IMR-90 (cell line): ENCODE results near the gene PPP6R1. TPM values are rescaled to one million over a fixed set of nuclear protein-coding genes. Genes with fewer than 3 reads are reported as not detected.

Experiments
- ATAC-seq: fragments of 200-7000 bp; cut with Tn5 transposase; 2 replicates; pipeline ENCODE4 v1.9.1; 2020; ENCODE audit warnings: low read depth, mild to moderate bottlenecking, moderate library complexity
- BruUV-seq: library from RNA; stranded (reverse); fragments of 400-500 nt; replicated peaks from 2 replicates; lab custom pipeline; 2021; lab: Mats Ljungman, UMichigan
- CTCF ChIA-PET: fragments of 300-600 bp; formaldehyde crosslinking; extraction: SDS; loops from one replicate; lab custom pipeline; 2021; ENCODE audit warnings: antibody characterized with exemption; lab: Yijun Ruan, JAX
- POLR2A ChIA-PET: fragments of 300-600 bp; sonication (Branson Sonifier 250); formaldehyde crosslinking; loops from one replicate; lab custom pipeline; 2022; ENCODE audit warnings: antibody characterized with exemption; ENCODE audit not compliant: unreplicated experiment; lab: Charles Lee
- DNase-seq: peaks from one replicate; pipeline ENCODE4 v3.0.0; 2013
- H2AFZ ChIP-seq: replicated peaks from 2 replicates; pipeline ENCODE3; 2013; ENCODE audit warnings: low read length, mild to moderate bottlenecking; ENCODE audit not compliant: poor library complexity
- H2AK5ac ChIP-seq: 2 replicates; pipeline ENCODE4 v1.6.1; 2013; ENCODE audit warnings: low read depth, low read length, inconsistent platforms
- H2AK9ac ChIP-seq: replicated peaks from 2 replicates; pipeline ENCODE3; 2013; ENCODE audit warnings: mild to moderate bottlenecking, low read depth, low read length, moderate library complexity; ENCODE audit not compliant: poor library complexity
- H2BK120ac ChIP-seq: 2 replicates; pipeline ENCODE4 v1.6.1; 2013; ENCODE audit warnings: low read depth, low read length, inconsistent platforms
- H2BK15ac ChIP-seq: 3 replicates; pipeline ENCODE4 v1.6.1; 2013; ENCODE audit warnings: low read depth, low read length, inconsistent platforms
- H2BK20ac ChIP-seq: 2 replicates; pipeline ENCODE4 v1.6.1; 2013; ENCODE audit warnings: low read depth, mild to moderate bottlenecking, inconsistent platforms, low read length, moderate library complexity
- H2BK5ac ChIP-seq: 2 replicates; pipeline ENCODE4 v1.6.1; 2013; ENCODE audit warnings: mild to moderate bottlenecking, low read depth, low read length, inconsistent platforms; ENCODE audit not compliant: poor library complexity, severe bottlenecking
- H3K14ac ChIP-seq: replicated peaks from 2 replicates; pipeline ENCODE4 v1.6.1; 2013; ENCODE audit warnings: low read depth, low read length, inconsistent platforms
- H3K18ac ChIP-seq: 2 replicates; pipeline ENCODE4 v1.6.1; 2013; ENCODE audit warnings: low read depth, low read length, control low read depth
- H3K23ac ChIP-seq: 2 replicates; pipeline ENCODE4 v1.6.1; 2013; ENCODE audit warnings: low read depth, low read length, inconsistent platforms
- H3K27ac ChIP-seq: 2 replicates; pipeline ENCODE4 v1.5.1; 2013; ENCODE audit warnings: mild to moderate bottlenecking, control low read depth, low read length; ENCODE audit not compliant: insufficient read depth
- H3K27me3 ChIP-seq: 2 replicates; pipeline ENCODE4 v1.6.1; 2013; ENCODE audit warnings: low read length; ENCODE audit not compliant: control insufficient read depth, insufficient read depth
- H3K36me3 ChIP-seq: 2 replicates; pipeline ENCODE4 v1.6.1; 2013; ENCODE audit warnings: low read length, mixed read lengths; ENCODE audit not compliant: control insufficient read depth, insufficient read depth
- H3K4ac ChIP-seq: 2 replicates; pipeline ENCODE4 v1.6.1; 2013; ENCODE audit warnings: low read depth, low read length, inconsistent platforms
- H3K4me1 ChIP-seq: 2 replicates; pipeline ENCODE4 v1.6.1; 2013; ENCODE audit warnings: low read length, mixed read lengths; ENCODE audit not compliant: control insufficient read depth, insufficient read depth
- H3K4me2 ChIP-seq: 2 replicates; pipeline ENCODE4 v1.6.1; 2013; ENCODE audit warnings: low read depth, mild to moderate bottlenecking, control low read depth, low read length, moderate library complexity
- H3K4me3 ChIP-seq: 2 replicates; pipeline ENCODE4 v1.5.1; 2013; ENCODE audit warnings: low read depth, mild to moderate bottlenecking, control low read depth, low read length, moderate library complexity; ENCODE audit not compliant: insufficient read depth
- H3K56ac ChIP-seq: 2 replicates; pipeline ENCODE4 v1.6.1; 2013; ENCODE audit warnings: low read length, inconsistent platforms; ENCODE audit not compliant: insufficient read depth; ENCODE audit errors: extremely low read depth
- H3K79me1 ChIP-seq, 2 experiments: 2 replicates each; pipeline ENCODE4 v1.6.1; 2013; ENCODE audit warnings: low read length in 2 of 2, inconsistent platforms in 1 of 2, low read depth in 1 of 2
- H3K9ac ChIP-seq: 2 replicates; pipeline ENCODE4 v1.6.1; 2013; ENCODE audit warnings: low read depth, low read length, control low read depth
- H3K9me1 ChIP-seq: 2 replicates; pipeline ENCODE4 v1.6.1; 2013; ENCODE audit warnings: low read length, inconsistent platforms; ENCODE audit not compliant: insufficient read depth
- H3K9me3 ChIP-seq: 2 replicates; pipeline ENCODE4 v1.6.1; 2013; ENCODE audit warnings: low read length; ENCODE audit not compliant: control insufficient read depth, insufficient read depth
- H4K20me1 ChIP-seq: 2 replicates; pipeline ENCODE4 v1.6.1; 2013; ENCODE audit warnings: low read length, inconsistent platforms; ENCODE audit not compliant: insufficient read depth
- H4K5ac ChIP-seq: 2 replicates; pipeline ENCODE4 v1.6.1; 2013; ENCODE audit warnings: mild to moderate bottlenecking, low read depth, low read length, control low read depth
- H4K8ac ChIP-seq, 2 experiments: 2 replicates each; pipeline ENCODE4 v1.6.1; 2013; ENCODE audit warnings: low read depth in 2 of 2, low read length in 2 of 2, control low read depth in 1 of 2, inconsistent platforms in 1 of 2
- H4K91ac ChIP-seq: 2 replicates; pipeline ENCODE4 v1.6.1; 2013; ENCODE audit warnings: low read depth, low read length, inconsistent platforms; ENCODE audit not compliant: insufficient read depth
- BHLHE40 ChIP-seq: fragments of 150-350 bp; IDR thresholded peaks from 2 replicates; pipeline ENCODE4 v1.6.1; 2016; ENCODE audit warnings: mild to moderate bottlenecking, low read depth, low read length
- CEBPB ChIP-seq: IDR thresholded peaks from 2 replicates; pipeline ENCODE4 v1.6.1; 2012; ENCODE audit warnings: low read depth, low read length, improper control_type of control experiment
- CHD1 ChIP-seq: IDR thresholded peaks from 2 replicates; pipeline ENCODE4 v1.6.1; 2012; ENCODE audit warnings: low read depth, low read length, improper control_type of control experiment
- FOS ChIP-seq: fragments of 150-350 bp; IDR thresholded peaks from 2 replicates; pipeline ENCODE4 v1.6.1; 2016; ENCODE audit warnings: low read depth, low read length
- MAFK ChIP-seq: IDR thresholded peaks from 2 replicates; pipeline ENCODE4 v1.6.1; 2012; ENCODE audit warnings: low read depth, low read length, improper control_type of control experiment
- MXI1 ChIP-seq: IDR thresholded peaks from 2 replicates; pipeline ENCODE4 v1.6.1; 2012; ENCODE audit warnings: low read depth, mild to moderate bottlenecking, low read length, moderate library complexity, borderline replicate concordance
- NFE2L2 ChIP-seq: fragments of 150-350 bp; IDR thresholded peaks from 2 replicates; pipeline ENCODE4 v1.6.1; 2016; ENCODE audit warnings: low read depth, mild to moderate bottlenecking, low read length
- POLR2A ChIP-seq: IDR thresholded peaks from 2 replicates; pipeline ENCODE4 v1.6.1; 2012; ENCODE audit warnings: mild to moderate bottlenecking, low read depth, low read length
- RAD21 ChIP-seq: IDR thresholded peaks from 2 replicates; pipeline ENCODE4 v1.6.1; 2012; ENCODE audit warnings: low read length, improper control_type of control experiment
- RFX5 ChIP-seq: IDR thresholded peaks from 2 replicates; pipeline ENCODE4 v1.8.0; 2012; ENCODE audit warnings: low read depth, mild to moderate bottlenecking, low read length, moderate library complexity
- SMC3 ChIP-seq: fragments of 150-350 bp; IDR thresholded peaks from 2 replicates; pipeline ENCODE4 v1.6.1; 2016; ENCODE audit warnings: low read depth, mild to moderate bottlenecking, antibody characterized with exemption, low read length, moderate library complexity
- WGBS, 2 experiments: methylation state at CpG; one replicate each; pipeline versions ENCODE4 v1.1.5 to v1.1.7; 2013; ENCODE audit warnings: missing lambda C conversion rate in 2 of 2; ENCODE audit not compliant: insufficient read length in 1 of 2; ENCODE audit errors: extremely low coverage in 2 of 2; 5-methylcytosine and 5-hydroxymethylcytosine counted together
- dilution Hi-C: fragments of 300-500 bp; cut with HindIII; formaldehyde crosslinking; loops from one replicate; pipeline ENCODE4 v1.14.3; 2018; ENCODE audit warnings: low sequenced_read_pairs; ENCODE audit not compliant: unreplicated experiment
- in situ Hi-C: fragments of 300-500 bp; cut with MboI; formaldehyde crosslinking; loops from 3 replicates; pipeline ENCODE4 v1.14.3; 2019; ENCODE audit warnings: low sequenced_read_pairs, inconsistent platforms, mixed read lengths
- intact Hi-C: fragments of 100-400 bp; cut with micrococcal nuclease; formaldehyde crosslinking; loops from 2 replicates; pipeline ENCODE4 v1.10.0; 2022
- polyA plus RNA-seq, 3 experiments: library from polyadenylated mRNA; depleted of rRNA; stranded (reverse); fragments of >200 nt; gene quantifications; 2 replicates each; pipeline ENCODE4 v1.2.3, GENCODE V29; 2012; ENCODE audit warnings: low replicate concordance in 1 of 3
- total RNA-seq: library from RNA; depleted of rRNA; stranded (reverse); fragments of >200 nt; gene quantifications from 2 replicates; pipeline ENCODE4 v1.2.3, GENCODE V29; 2012
- TF ChIP-seq, protein P1 (sequence below): fragments of 150-350 bp; IDR thresholded peaks from 2 replicates; pipeline ENCODE4 v1.6.1; 2016; ENCODE audit warnings: low read depth, mild to moderate bottlenecking, low read length, moderate library complexity, borderline replicate concordance
- TF ChIP-seq, protein P2 (sequence below): fragments of 150-350 bp; IDR thresholded peaks from 2 replicates; pipeline ENCODE4 v1.6.1; 2017; ENCODE audit warnings: mild to moderate bottlenecking, antibody characterized with exemption, low read length, low read depth
- TF ChIP-seq, protein P3 (sequence below): conservative IDR thresholded peaks from 2 replicates; pipeline ENCODE4 v1.5.1; 2012; ENCODE audit warnings: mild to moderate bottlenecking, low read depth, low read length, improper control_type of control experiment

PPP6R1 gene
- total and polyA plus RNA-seq, 2 of the 4 experiments (the other 2 are of a cell fraction): 19.9 to 50.2 TPM

DNA sequence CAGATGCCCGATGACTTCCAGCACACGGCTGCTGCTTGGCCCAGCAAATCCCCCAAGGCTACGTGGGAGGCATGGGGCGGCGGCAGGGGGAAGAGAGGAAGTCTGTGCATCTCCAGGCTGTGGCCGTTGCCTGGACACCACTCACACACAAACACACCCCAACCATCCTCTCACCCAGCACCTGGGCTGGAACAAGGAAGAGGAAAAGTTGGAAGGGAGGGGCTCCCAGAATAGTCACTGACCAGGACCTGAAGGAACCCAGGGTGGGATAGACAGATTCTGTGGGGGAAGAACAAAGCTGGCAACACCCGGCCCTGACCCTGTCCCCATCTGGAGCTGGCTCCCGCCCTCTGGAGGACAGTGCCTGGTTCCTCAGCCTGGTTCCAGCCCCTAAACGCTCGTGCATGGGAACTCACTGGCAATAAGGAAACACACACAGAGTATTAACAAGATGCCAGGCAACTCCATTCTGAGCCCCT is 11.2 kb downstream of the PPP6R1 start:
- DNase-seq: no peak
- CTCF ChIA-PET: no interaction called here
- BruUV-seq: no TSS peak
- no peak overlapping the region for H2BK5ac ChIP-seq
- 100% methylated on average over 1 of the region's 10 CpGs; no CpG with 5 or more reads in 1 of the 2 experiments for WGBS, 2 experiments
- dilution Hi-C loops: no loop called here
- no peak overlapping the region for H3K56ac ChIP-seq
- no peak overlapping the region for H3K23ac ChIP-seq
- no peak for TF ChIP-seq BHLHE40
- TF ChIP-seq SMC3: no peak
- no peak for TF ChIP-seq FOS
- TF ChIP-seq NFE2L2: no peak
- no peak for TF ChIP-seq CHD1
- TF ChIP-seq, protein P1, sequence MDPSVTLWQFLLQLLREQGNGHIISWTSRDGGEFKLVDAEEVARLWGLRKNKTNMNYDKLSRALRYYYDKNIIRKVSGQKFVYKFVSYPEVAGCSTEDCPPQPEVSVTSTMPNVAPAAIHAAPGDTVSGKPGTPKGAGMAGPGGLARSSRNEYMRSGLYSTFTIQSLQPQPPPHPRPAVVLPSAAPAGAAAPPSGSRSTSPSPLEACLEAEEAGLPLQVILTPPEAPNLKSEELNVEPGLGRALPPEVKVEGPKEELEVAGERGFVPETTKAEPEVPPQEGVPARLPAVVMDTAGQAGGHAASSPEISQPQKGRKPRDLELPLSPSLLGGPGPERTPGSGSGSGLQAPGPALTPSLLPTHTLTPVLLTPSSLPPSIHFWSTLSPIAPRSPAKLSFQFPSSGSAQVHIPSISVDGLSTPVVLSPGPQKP: no peak
- no peak for TF ChIP-seq POLR2A
- TF ChIP-seq MXI1: no peak
- TF ChIP-seq RFX5: no peak
- TF ChIP-seq CEBPB: no peak
- TF ChIP-seq RAD21: no peak
- TF ChIP-seq, protein P2, sequence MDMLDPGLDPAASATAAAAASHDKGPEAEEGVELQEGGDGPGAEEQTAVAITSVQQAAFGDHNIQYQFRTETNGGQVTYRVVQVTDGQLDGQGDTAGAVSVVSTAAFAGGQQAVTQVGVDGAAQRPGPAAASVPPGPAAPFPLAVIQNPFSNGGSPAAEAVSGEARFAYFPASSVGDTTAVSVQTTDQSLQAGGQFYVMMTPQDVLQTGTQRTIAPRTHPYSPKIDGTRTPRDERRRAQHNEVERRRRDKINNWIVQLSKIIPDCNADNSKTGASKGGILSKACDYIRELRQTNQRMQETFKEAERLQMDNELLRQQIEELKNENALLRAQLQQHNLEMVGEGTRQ: no peak
- TF ChIP-seq, protein P3, sequence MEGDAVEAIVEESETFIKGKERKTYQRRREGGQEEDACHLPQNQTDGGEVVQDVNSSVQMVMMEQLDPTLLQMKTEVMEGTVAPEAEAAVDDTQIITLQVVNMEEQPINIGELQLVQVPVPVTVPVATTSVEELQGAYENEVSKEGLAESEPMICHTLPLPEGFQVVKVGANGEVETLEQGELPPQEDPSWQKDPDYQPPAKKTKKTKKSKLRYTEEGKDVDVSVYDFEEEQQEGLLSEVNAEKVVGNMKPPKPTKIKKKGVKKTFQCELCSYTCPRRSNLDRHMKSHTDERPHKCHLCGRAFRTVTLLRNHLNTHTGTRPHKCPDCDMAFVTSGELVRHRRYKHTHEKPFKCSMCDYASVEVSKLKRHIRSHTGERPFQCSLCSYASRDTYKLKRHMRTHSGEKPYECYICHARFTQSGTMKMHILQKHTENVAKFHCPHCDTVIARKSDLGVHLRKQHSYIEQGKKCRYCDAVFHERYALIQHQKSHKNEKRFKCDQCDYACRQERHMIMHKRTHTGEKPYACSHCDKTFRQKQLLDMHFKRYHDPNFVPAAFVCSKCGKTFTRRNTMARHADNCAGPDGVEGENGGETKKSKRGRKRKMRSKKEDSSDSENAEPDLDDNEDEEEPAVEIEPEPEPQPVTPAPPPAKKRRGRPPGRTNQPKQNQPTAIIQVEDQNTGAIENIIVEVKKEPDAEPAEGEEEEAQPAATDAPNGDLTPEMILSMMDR: no peak
- no peak for TF ChIP-seq MAFK
- H2AK5ac ChIP-seq: no peak overlapping the region
- no peak overlapping the region for H3K4me2 ChIP-seq
- POLR2A ChIA-PET: no interaction called here
- no peak overlapping the region for H3K4ac ChIP-seq
- peaks cover 66% of the 10 kb centered on the region for H4K20me1 ChIP-seq
- no peak overlapping the region for H3K4me3 ChIP-seq
- H3K9ac ChIP-seq: no peak overlapping the region
- H4K91ac ChIP-seq: no peak overlapping the region
- H4K5ac ChIP-seq: no peak overlapping the region
- in situ Hi-C loops: no loop called here
- H2AK9ac ChIP-seq: peak overlapping the region; percentile 78
- no peak overlapping the region for H4K8ac ChIP-seq
- H2BK120ac ChIP-seq: no peak overlapping the region
- ATAC-seq: no peak
- peaks cover 29% of the 10 kb centered on the region for H3K36me3 ChIP-seq
- no peaks in the 10 kb centered on the region for H3K27me3 ChIP-seq
- H3K9me1 ChIP-seq: peaks cover 23% of the 10 kb centered on the region
- H3K9me3 ChIP-seq: no peaks in the 10 kb centered on the region
- H3K27ac ChIP-seq: no peak overlapping the region
- no peak overlapping the region for H3K14ac ChIP-seq
- peaks cover 12 to 84% of the 10 kb centered on the region in 2 experiments for H3K79me1 ChIP-seq
- no peak overlapping the region for H2AFZ ChIP-seq
- intact Hi-C loops: no loop called here
- H2BK15ac ChIP-seq: no peak overlapping the region
- H3K18ac ChIP-seq: no peak overlapping the region
- H3K4me1 ChIP-seq: 0 out of 2 replicates have a peak, but pooled peaks cover 1% of the 10 kb centered on the region
- no peak overlapping the region for H2BK20ac ChIP-seq
